ENCODE measurements around the gene MCF2.

Gene MCF2

DNA sequence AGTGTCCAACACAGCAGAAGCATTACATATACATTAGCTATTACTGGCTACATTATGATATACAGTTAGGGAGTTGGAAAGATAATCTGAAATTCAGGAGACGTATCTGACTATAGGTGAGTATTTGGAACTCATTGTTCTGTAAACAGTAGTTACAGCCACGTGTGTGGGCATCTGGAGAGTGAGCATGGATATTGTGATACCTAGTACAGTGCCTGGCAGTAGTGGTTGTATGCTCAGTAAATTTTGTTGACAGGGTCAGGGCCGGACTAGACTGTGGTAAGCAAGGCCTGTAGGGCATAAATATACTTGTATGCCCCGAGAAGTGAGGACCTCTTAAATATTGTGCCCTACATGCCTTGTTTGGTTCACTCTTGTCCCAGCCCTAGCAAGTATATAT lies 174.5 kb downstream of the MCF2 start:
- CTCF ChIA-PET: no interaction called here
- Histone ChIP-seq H3K9me3 (ENCODE audit: control insufficient read depth, insufficient read depth, low read depth, low read length) (no peaks in the 10 kb centered on the region), H3K4me1 (ENCODE audit: control insufficient read depth, insufficient read depth, low read length) (no peaks in the 10 kb centered on the region), H3K4me3 (ENCODE audit: low read depth, low read length) (no peak overlapping the region), H3K27ac (ENCODE audit: extremely low read depth, low read depth, low read length) (no peak overlapping the region), H3K36me3 (ENCODE audit: control insufficient read depth in 2 of 2, insufficient read depth in 1 of 2, low read length in 2 of 2) (no peaks in the 10 kb centered on the region)
- TF ChIP-seq, protein P1, sequence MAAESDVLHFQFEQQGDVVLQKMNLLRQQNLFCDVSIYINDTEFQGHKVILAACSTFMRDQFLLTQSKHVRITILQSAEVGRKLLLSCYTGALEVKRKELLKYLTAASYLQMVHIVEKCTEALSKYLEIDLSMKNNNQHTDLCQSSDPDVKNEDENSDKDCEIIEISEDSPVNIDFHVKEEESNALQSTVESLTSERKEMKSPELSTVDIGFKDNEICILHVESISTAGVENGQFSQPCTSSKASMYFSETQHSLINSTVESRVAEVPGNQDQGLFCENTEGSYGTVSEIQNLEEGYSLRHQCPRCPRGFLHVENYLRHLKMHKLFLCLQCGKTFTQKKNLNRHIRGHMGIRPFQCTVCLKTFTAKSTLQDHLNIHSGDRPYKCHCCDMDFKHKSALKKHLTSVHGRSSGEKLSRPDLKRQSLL (tag by site-specific recombination; IDR thresholded peaks at IDR 0.05): no peak
- TF ChIP-seq YY2 (tag by site-specific recombination; IDR thresholded peaks at IDR 0.05) (no peak), ZNF747 (tag by site-specific recombination; IDR thresholded peaks at IDR 0.05) (no peak), ZNF677 (tag by site-specific recombination; IDR thresholded peaks at IDR 0.05) (no peak), ZNF311 (tag by site-specific recombination; IDR thresholded peaks at IDR 0.05; ENCODE audit: borderline replicate concordance) (no peak), ZBTB8A (tag by site-specific recombination; IDR thresholded peaks at IDR 0.05) (no peak), ZNF596 (tag by site-specific recombination; IDR thresholded peaks at IDR 0.05) (no peak)
- TF ChIP-seq, protein P2, sequence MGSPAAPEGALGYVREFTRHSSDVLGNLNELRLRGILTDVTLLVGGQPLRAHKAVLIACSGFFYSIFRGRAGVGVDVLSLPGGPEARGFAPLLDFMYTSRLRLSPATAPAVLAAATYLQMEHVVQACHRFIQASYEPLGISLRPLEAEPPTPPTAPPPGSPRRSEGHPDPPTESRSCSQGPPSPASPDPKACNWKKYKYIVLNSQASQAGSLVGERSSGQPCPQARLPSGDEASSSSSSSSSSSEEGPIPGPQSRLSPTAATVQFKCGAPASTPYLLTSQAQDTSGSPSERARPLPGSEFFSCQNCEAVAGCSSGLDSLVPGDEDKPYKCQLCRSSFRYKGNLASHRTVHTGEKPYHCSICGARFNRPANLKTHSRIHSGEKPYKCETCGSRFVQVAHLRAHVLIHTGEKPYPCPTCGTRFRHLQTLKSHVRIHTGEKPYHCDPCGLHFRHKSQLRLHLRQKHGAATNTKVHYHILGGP (tag by site-specific recombination; IDR thresholded peaks at IDR 0.05): no peak
- TF ChIP-seq, protein P3, sequence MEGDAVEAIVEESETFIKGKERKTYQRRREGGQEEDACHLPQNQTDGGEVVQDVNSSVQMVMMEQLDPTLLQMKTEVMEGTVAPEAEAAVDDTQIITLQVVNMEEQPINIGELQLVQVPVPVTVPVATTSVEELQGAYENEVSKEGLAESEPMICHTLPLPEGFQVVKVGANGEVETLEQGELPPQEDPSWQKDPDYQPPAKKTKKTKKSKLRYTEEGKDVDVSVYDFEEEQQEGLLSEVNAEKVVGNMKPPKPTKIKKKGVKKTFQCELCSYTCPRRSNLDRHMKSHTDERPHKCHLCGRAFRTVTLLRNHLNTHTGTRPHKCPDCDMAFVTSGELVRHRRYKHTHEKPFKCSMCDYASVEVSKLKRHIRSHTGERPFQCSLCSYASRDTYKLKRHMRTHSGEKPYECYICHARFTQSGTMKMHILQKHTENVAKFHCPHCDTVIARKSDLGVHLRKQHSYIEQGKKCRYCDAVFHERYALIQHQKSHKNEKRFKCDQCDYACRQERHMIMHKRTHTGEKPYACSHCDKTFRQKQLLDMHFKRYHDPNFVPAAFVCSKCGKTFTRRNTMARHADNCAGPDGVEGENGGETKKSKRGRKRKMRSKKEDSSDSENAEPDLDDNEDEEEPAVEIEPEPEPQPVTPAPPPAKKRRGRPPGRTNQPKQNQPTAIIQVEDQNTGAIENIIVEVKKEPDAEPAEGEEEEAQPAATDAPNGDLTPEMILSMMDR (tag by site-specific recombination; IDR thresholded peaks at IDR 0.05): no peak
- POLR2A ChIA-PET: no interaction called here

DNA sequence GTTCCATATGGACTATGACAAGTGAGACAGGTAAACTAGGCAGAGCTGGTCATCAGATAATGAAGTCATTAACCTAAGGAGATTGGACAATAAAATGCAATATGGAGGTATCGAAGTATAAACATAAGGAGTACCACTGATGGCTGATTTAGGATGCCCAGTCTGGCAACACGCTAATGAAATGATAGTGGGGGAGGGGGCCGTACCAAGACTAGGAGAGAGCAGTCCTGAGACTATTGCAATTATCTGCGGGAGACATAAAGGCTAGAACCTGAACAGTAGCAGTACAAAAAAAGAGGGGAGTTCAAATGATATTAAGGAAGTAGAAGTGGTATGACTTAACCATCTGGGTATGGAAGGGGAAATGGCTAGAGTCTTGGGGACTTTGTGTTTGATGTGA lies 175.1 kb downstream of the MCF2 start:
- Histone ChIP-seq H3K9me3 (ENCODE audit: control insufficient read depth, insufficient read depth, low read depth, low read length) (no peaks in the 10 kb centered on the region), H3K4me1 (ENCODE audit: control insufficient read depth, insufficient read depth, low read length) (no peaks in the 10 kb centered on the region), H3K27ac (ENCODE audit: extremely low read depth, low read depth, low read length) (no peak overlapping the region), H3K36me3 (ENCODE audit: control insufficient read depth in 2 of 2, insufficient read depth in 1 of 2, low read length in 2 of 2) (no peaks in the 10 kb centered on the region), H3K4me3 (ENCODE audit: low read depth, low read length) (no peak overlapping the region)
- ChIA-PET POLR2A (no interaction called here), CTCF (no interaction called here)
- TF ChIP-seq ZNF623 (tag by site-specific recombination; IDR thresholded peaks at IDR 0.05) (no peak), YY2 (tag by site-specific recombination; IDR thresholded peaks at IDR 0.05) (no peak), ZNF274 (IDR thresholded peaks at IDR 0.05; ENCODE audit: low read length) (no peak), ZNF274 (tag by site-specific recombination; IDR thresholded peaks at IDR 0.05; ENCODE audit: borderline replicate concordance) (no peak), ZNF19 (tag by site-specific recombination; IDR thresholded peaks at IDR 0.05; ENCODE audit: low read depth) (no peak), ZNF785 (tag by site-specific recombination; IDR thresholded peaks at IDR 0.05) (no peak), ZNF843 (tag by site-specific recombination; IDR thresholded peaks at IDR 0.05) (no peak), ZNF175 (tag by site-specific recombination; IDR thresholded peaks at IDR 0.05) (no peak), KLF10 (tag by site-specific recombination; IDR thresholded peaks at IDR 0.05) (no peak), ZNF610 (tag by site-specific recombination; IDR thresholded peaks at IDR 0.05; ENCODE audit: borderline replicate concordance) (no peak), ZNF140 (tag by site-specific recombination; IDR thresholded peaks at IDR 0.05) (no peak), ZNF146 (tag by site-specific recombination; IDR thresholded peaks at IDR 0.05) (no peak), ZSCAN16 (tag by site-specific recombination; IDR thresholded peaks at IDR 0.05) (no peak), ZNF391 (tag by site-specific recombination; IDR thresholded peaks at IDR 0.05; ENCODE audit: borderline replicate concordance, low read depth) (no peak)
- TF ChIP-seq, protein P4, sequence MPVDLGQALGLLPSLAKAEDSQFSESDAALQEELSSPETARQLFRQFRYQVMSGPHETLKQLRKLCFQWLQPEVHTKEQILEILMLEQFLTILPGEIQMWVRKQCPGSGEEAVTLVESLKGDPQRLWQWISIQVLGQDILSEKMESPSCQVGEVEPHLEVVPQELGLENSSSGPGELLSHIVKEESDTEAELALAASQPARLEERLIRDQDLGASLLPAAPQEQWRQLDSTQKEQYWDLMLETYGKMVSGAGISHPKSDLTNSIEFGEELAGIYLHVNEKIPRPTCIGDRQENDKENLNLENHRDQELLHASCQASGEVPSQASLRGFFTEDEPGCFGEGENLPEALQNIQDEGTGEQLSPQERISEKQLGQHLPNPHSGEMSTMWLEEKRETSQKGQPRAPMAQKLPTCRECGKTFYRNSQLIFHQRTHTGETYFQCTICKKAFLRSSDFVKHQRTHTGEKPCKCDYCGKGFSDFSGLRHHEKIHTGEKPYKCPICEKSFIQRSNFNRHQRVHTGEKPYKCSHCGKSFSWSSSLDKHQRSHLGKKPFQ (tag by site-specific recombination; IDR thresholded peaks at IDR 0.05): no peak
- TF ChIP-seq, protein P5, sequence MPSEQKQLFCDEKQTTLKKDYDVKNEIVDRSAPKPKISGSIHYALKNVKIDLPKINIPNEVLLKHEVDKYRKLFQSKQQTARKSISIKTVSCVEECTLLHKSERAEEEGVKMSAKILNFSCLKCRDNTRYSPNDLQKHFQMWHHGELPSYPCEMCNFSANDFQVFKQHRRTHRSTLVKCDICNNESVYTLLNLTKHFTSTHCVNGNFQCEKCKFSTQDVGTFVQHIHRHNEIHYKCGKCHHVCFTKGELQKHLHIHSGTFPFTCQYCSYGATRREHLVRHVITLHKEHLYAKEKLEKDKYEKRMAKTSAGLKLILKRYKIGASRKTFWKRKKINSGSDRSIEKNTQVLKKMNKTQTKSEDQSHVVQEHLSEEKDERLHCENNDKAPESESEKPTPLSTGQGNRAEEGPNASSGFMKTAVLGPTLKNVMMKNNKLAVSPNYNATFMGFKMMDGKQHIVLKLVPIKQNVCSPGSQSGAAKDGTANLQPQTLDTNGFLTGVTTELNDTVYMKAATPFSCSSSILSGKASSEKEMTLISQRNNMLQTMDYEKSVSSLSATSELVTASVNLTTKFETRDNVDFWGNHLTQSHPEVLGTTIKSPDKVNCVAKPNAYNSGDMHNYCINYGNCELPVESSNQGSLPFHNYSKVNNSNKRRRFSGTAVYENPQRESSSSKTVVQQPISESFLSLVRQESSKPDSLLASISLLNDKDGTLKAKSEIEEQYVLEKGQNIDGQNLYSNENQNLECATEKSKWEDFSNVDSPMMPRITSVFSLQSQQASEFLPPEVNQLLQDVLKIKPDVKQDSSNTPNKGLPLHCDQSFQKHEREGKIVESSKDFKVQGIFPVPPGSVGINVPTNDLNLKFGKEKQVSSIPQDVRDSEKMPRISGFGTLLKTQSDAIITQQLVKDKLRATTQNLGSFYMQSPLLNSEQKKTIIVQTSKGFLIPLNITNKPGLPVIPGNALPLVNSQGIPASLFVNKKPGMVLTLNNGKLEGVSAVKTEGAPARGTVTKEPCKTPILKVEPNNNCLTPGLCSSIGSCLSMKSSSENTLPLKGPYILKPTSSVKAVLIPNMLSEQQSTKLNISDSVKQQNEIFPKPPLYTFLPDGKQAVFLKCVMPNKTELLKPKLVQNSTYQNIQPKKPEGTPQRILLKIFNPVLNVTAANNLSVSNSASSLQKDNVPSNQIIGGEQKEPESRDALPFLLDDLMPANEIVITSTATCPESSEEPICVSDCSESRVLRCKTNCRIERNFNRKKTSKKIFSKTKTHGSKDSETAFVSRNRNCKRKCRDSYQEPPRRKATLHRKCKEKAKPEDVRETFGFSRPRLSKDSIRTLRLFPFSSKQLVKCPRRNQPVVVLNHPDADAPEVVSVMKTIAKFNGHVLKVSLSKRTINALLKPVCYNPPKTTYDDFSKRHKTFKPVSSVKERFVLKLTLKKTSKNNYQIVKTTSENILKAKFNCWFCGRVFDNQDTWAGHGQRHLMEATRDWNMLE (tag by site-specific recombination; conservative IDR thresholded peaks at IDR 0.05; ENCODE audit: low read depth): no peak
- TF ChIP-seq, protein P6, sequence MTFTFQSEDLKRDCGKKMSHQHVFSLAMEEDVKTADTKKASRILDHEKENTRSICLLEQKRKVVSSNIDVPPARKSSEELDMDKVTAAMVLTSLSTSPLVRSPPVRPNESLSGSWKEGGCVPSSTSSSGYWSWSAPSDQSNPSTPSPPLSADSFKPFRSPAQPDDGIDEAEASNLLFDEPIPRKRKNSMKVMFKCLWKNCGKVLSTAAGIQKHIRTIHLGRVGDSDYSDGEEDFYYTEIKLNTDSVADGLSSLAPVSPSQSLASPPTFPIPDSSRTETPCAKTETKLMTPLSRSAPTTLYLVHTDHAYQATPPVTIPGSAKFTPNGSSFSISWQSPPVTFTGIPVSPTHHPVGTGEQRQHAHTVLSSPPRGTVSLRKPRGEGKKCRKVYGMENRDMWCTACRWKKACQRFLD (tag by site-specific recombination; IDR thresholded peaks at IDR 0.05): no peak
